Uterus (tissue), 2 donors: ENCODE data around the gene PTCH1.

Experiments used
- POLR2A ChIP-seq, 2 donors: fragments of 450-650 bp; IDR thresholded peaks; one replicate each; pipeline ENCODE4 v1.6.1; 2016; ENCODE audit warnings: antibody characterized with exemption in 2 of 2, mild to moderate bottlenecking in 1 of 2, moderate library complexity in 1 of 2
- TF ChIP-seq, protein P1 (sequence below), 4 experiments: fragments of 200-600 bp in 2 of 4; fragments of 450-650 bp in 2 of 4; sonication (generic) in 2 of 4; IDR thresholded peaks; one replicate each; pipeline ENCODE4 v1.5.1; 2016 to 2019; ENCODE audit warnings: antibody characterized with exemption in 4 of 4, mild to moderate bottlenecking in 2 of 4, moderate library complexity in 1 of 4

GRCh38 chr9:95552814-95553546, 36.2 kb upstream of the PTCH1 start:
- TF ChIP-seq, protein P1, sequence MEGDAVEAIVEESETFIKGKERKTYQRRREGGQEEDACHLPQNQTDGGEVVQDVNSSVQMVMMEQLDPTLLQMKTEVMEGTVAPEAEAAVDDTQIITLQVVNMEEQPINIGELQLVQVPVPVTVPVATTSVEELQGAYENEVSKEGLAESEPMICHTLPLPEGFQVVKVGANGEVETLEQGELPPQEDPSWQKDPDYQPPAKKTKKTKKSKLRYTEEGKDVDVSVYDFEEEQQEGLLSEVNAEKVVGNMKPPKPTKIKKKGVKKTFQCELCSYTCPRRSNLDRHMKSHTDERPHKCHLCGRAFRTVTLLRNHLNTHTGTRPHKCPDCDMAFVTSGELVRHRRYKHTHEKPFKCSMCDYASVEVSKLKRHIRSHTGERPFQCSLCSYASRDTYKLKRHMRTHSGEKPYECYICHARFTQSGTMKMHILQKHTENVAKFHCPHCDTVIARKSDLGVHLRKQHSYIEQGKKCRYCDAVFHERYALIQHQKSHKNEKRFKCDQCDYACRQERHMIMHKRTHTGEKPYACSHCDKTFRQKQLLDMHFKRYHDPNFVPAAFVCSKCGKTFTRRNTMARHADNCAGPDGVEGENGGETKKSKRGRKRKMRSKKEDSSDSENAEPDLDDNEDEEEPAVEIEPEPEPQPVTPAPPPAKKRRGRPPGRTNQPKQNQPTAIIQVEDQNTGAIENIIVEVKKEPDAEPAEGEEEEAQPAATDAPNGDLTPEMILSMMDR (IDR thresholded peaks at IDR 0.05): no peak
- no peak for TF ChIP-seq POLR2A (IDR thresholded peaks at IDR 0.05)
